Adrenal gland (tissue), 5 donors: ENCODE measurements around the gene CHURC1.

Source experiments
- POLR2A ChIP-seq, 2 donors: fragments of 450-650 bp; IDR thresholded peaks; one replicate each; pipeline ENCODE4 v1.6.1; 2017; ENCODE audit warnings: antibody characterized with exemption in 2 of 2, mild to moderate bottlenecking in 2 of 2, moderate library complexity in 1 of 2
- TF ChIP-seq, protein P1 (sequence below), 6 experiments: fragments of 450-650 bp in 4 of 6; fragments of 200-600 bp in 2 of 6; sonication (generic) in 1 of 6; IDR thresholded peaks; 1 replicate in 5 of 6; 2 replicates in 1 of 6; pipeline versions ENCODE4 v1.5.1 to v1.8.0; 2016 to 2021; ENCODE audit warnings: antibody characterized with exemption in 6 of 6, mild to moderate bottlenecking in 2 of 6, moderate library complexity in 1 of 6
- donor health status: DM: no; HTN: no; CAD: no.

DNA sequence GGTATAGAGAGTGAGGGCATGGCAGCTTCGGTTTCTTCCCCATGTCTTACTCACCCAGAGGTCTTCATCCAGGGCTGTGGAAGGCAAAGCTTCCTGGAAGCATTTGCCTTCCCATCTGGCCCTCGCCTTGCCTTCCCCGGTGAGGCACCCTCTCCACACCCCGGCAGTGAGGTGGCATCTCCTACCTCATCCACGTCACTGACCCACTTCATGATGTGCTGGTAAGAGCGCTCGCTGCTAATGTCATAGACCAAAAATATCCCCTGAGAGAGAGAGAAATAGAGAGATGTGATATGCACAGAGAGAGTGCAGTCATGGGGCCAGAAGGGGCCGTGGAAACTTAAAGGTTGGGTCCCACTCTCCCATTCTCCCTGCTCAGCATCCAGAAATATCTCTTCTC, 36.6 kb downstream of the CHURC1 start:
- TF ChIP-seq, protein P1, sequence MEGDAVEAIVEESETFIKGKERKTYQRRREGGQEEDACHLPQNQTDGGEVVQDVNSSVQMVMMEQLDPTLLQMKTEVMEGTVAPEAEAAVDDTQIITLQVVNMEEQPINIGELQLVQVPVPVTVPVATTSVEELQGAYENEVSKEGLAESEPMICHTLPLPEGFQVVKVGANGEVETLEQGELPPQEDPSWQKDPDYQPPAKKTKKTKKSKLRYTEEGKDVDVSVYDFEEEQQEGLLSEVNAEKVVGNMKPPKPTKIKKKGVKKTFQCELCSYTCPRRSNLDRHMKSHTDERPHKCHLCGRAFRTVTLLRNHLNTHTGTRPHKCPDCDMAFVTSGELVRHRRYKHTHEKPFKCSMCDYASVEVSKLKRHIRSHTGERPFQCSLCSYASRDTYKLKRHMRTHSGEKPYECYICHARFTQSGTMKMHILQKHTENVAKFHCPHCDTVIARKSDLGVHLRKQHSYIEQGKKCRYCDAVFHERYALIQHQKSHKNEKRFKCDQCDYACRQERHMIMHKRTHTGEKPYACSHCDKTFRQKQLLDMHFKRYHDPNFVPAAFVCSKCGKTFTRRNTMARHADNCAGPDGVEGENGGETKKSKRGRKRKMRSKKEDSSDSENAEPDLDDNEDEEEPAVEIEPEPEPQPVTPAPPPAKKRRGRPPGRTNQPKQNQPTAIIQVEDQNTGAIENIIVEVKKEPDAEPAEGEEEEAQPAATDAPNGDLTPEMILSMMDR (IDR thresholded peaks at IDR 0.05): no peak
- TF ChIP-seq POLR2A (IDR thresholded peaks at IDR 0.05): no peak
